OCI-LY3 (cell line): ENCODE measurements around the gene AFAP1L1.

Experiments
- H2AFZ ChIP-seq: fragments of 200-600, 300-600 bp; shearing (Covaris generic); 2 replicates; pipeline ENCODE4 v1.6.0; 2014; ENCODE audit warnings: antibody characterized with exemption, low read depth, low read length
- H3K27ac ChIP-seq: fragments of 200-600, 300-600 bp; sonication (generic); 2 replicates; pipeline ENCODE4 v1.5.1; 2014; ENCODE audit warnings: mild to moderate bottlenecking, low read length, moderate library complexity, mixed read lengths
- H3K27me3 ChIP-seq: fragments of 200-600, 300-600 bp; sonication (generic); 2 replicates; pipeline ENCODE4 v1.6.1; 2014; ENCODE audit warnings: low read depth, low read length, mixed read lengths
- H3K36me3 ChIP-seq: fragments of 200-600, 300-600 bp; sonication (generic); replicated peaks from 2 replicates; pipeline ENCODE3; 2014; ENCODE audit warnings: low read depth, low read length, mixed read lengths
- H3K4me1 ChIP-seq: fragments of 300-600, 200-600 bp; sonication (generic); 2 replicates; pipeline ENCODE4 v1.6.1; 2014; ENCODE audit warnings: low read length, mixed read lengths
- H3K4me2 ChIP-seq: fragments of 200-600, 300-600 bp; sonication (generic); 2 replicates; pipeline ENCODE4 v1.6.1; 2014; ENCODE audit warnings: low read length, mixed read lengths
- H3K4me3 ChIP-seq: fragments of 300-600, 200-600 bp; sonication (generic); 2 replicates; pipeline ENCODE4 v1.5.1; 2014; ENCODE audit warnings: antibody characterized with exemption, mild to moderate bottlenecking, low read length, moderate library complexity
- H3K79me2 ChIP-seq: fragments of 300-600, 200-600 bp; shearing (Covaris generic); 2 replicates; pipeline ENCODE4 v1.6.1; 2014; ENCODE audit warnings: mild to moderate bottlenecking, low read length, mixed read lengths
- H3K9ac ChIP-seq: fragments of 300-600, 200-600 bp; shearing (Covaris generic); 2 replicates; pipeline ENCODE4 v1.6.0; 2014; ENCODE audit warnings: mild to moderate bottlenecking, low read length, moderate library complexity
- H3K9me3 ChIP-seq: fragments of 200-600, 300-600 bp; shearing (Covaris generic); 2 replicates; pipeline ENCODE4 v1.6.1; 2014; ENCODE audit warnings: low read length, mixed read lengths; ENCODE audit not compliant: insufficient read depth
- H4K20me1 ChIP-seq: fragments of 200-600, 300-600 bp; sonication (generic); 2 replicates; pipeline ENCODE4 v1.6.1; 2016; ENCODE audit warnings: low read length, mixed read lengths; ENCODE audit not compliant: insufficient read depth
- CTCF ChIP-seq: fragments of 200-600, 300-600 bp; sonication (generic); IDR thresholded peaks from 2 replicates; pipeline ENCODE4 v1.5.1; 2014; ENCODE audit warnings: antibody characterized with exemption, low read length, low read depth
- EZH2phosphoT487 ChIP-seq: fragments of 200-600 bp; shearing (Covaris generic); IDR thresholded peaks from 2 replicates; pipeline ENCODE4 v1.6.1; 2018; ENCODE audit warnings: antibody characterized with exemption, mixed run types, low read depth

The AFAP1L1 gene

GRCh38 chr5:149301744-149302380 lies 30.2 kb downstream of the AFAP1L1 start:
- Histone ChIP-seq H3K27me3 (no peaks in the 10 kb centered on the region), H3K4me1 (no peaks in the 10 kb centered on the region), H3K4me3 (no peak overlapping the region), H2AFZ (no peak overlapping the region), H3K36me3 (no peaks in the 10 kb centered on the region), H3K9me3 (no peaks in the 10 kb centered on the region), H4K20me1 (no peaks in the 10 kb centered on the region), H3K4me2 (no peak overlapping the region), H3K27ac (no peak overlapping the region), H3K79me2 (no peaks in the 10 kb centered on the region), H3K9ac (no peak overlapping the region)
- TF ChIP-seq CTCF: no peak
- no peak for TF ChIP-seq EZH2phosphoT487

- Histone ChIP-seq H3K4me2 (no peak overlapping the region), H2AFZ (no peak overlapping the region), H3K9me3 (no peaks in the 10 kb centered on the region), H3K79me2 (no peaks in the 10 kb centered on the region), H3K4me1 (no peaks in the 10 kb centered on the region), H3K27me3 (no peaks in the 10 kb centered on the region), H3K9ac (no peak overlapping the region), H3K36me3 (no peaks in the 10 kb centered on the region), H3K27ac (no peak overlapping the region), H4K20me1 (no peaks in the 10 kb centered on the region), H3K4me3 (no peak overlapping the region)
- TF ChIP-seq EZH2phosphoT487: no peak
- TF ChIP-seq CTCF: no peak
These were observed 31.0 kb downstream of the AFAP1L1 start for GRCh38 chr5:149302641-149303040.

DNA sequence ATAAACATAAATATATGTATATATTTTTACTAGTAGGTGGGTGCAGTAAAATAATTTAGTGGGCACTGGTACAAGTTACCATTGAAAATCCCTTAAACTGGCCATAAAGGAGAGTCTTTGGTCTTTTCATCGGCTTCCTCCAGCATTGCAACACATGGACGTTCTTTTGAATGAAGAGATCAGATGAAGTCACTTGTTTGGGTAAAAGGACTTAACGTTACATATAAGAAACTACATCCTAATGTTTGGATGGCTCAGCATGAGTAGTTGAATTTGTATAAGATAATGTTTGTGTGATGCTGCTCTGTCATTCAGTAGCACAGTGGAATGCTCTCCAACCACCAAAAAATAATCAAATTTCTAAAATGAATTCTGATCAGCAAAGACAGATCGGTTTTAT lies 31.6 kb downstream of the AFAP1L1 start:
- Histone ChIP-seq H3K4me3 (no peak overlapping the region), H3K9ac (no peak overlapping the region), H3K4me2 (no peak overlapping the region), H3K4me1 (no peaks in the 10 kb centered on the region), H4K20me1 (no peaks in the 10 kb centered on the region), H3K9me3 (no peaks in the 10 kb centered on the region), H3K36me3 (no peaks in the 10 kb centered on the region), H2AFZ (no peak overlapping the region), H3K79me2 (no peaks in the 10 kb centered on the region), H3K27me3 (no peaks in the 10 kb centered on the region), H3K27ac (no peak overlapping the region)
- TF ChIP-seq EZH2phosphoT487: no peak
- no peak for TF ChIP-seq CTCF

GRCh38 chr5:149304195-149305078 lies 32.8 kb downstream of the AFAP1L1 start:
- no peak overlapping the region for H3K4me2 ChIP-seq
- no peaks in the 10 kb centered on the region for H3K36me3 ChIP-seq
- no peaks in the 10 kb centered on the region for H3K79me2 ChIP-seq
- H4K20me1 ChIP-seq: no peaks in the 10 kb centered on the region
- H3K4me3 ChIP-seq: no peak overlapping the region
- no peaks in the 10 kb centered on the region; the same call in 1 of the 2 replicates for H3K4me1 ChIP-seq
- no peaks in the 10 kb centered on the region for H3K27me3 ChIP-seq
- H2AFZ ChIP-seq: no peak overlapping the region
- no peak overlapping the region for H3K27ac ChIP-seq
- no peak overlapping the region for H3K9ac ChIP-seq
- TF ChIP-seq CTCF: no peak
- TF ChIP-seq EZH2phosphoT487: no peak
- no peaks in the 10 kb centered on the region for H3K9me3 ChIP-seq
